Endometrium (tissue), 2 donors: ENCODE measurements around the gene ALG12.

Experiments
- FAIRE-seq: peaks from 2 replicates; lab custom pipeline; 2012; peaks lifted over from hg19 to GRCh38; lab: Jason Lieb, UNC
- donor health status: control.
- donor health status: control.

Gene ALG12

DNA sequence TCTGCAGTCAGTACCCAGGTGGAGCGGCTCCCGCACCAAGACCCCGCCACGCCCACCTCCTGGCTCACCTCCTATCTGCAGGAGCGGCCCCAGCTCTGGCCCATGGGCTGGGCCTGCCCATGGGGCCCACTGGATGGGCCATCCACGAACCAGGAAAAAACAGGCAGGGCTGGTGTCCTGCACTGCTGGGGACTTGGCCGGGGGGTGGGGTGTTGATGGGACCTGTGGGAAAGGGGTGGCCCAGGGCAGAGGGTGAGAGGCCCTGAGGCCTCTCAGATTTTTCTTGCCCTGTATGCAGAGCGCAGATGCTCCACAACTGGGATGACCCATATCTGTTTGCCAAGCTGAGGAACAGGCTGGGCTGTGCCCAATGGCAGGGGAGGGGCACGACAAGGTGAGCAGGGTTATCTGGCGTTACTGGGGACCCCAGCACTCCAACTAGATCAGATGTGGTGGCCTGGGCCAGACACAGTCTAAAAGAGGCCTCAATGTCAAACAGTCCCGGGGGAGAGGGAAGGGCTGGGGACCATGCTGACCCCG, 39.7 kb upstream of the ALG12 start:
- FAIRE-seq, result no peak

- FAIRE-seq, result no peak
These were observed 38.9 kb upstream of the ALG12 start for GRCh38 chr22:49956914-49957825.

DNA sequence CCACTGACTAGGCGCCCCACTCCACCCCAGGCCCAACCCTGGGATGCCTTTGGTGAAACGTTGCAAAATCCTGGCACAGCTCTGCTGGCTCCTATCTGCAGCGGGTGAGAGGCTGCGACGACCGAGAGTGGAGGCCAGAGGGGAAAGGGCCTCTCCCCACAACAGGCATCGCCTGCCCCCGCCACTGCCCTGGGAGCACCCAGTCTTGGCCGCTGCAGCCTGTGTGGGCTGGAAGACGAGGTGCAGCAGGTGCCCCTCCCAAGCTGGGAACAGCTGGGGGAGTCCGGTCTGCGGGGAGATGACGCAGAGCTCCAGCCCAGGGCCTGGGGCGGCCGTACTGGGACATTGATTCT, 38.2 kb upstream of the ALG12 start:
- no peak for FAIRE-seq

DNA sequence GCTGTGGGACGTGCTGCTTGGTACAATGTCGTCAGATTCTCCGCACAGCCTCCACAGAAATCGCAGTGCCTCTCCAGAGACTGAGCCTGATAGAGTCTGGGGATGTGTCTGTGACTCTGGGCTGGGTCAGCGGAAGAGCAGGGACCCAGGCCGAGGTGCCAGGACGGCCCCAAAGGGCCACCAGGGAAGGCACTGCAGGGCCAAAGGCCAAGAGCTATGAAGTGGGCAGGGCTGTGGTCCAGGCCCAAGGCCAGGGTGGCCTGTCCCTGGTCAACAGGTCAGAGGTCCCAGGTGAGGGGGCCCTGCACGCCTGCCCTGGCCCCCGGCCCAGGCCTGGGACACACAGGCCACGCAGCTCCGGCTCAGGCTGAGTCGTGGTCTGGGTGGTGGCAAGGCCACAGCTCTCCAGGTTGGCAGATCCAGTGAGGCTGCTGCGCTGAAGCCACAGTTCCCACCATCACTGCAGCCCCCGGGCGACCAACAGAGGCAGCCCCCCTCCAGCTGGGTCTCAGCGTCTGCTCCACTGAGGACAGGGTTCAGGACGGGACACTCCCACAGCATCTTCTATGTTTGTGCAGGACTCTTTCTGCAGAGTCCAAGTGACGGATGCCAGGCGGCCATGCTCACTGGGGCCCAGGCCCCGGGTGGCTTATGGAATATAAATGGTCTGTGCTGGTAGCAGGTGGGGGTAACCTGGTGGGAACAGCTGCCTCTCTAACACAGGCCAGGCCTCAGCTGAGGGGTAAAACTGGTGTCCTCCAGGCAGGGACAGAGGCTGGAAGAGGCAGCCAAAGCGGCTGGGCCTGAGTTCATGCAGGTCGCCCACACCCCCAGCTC, 37.6 kb upstream of the ALG12 start:
- no peak for FAIRE-seq

DNA sequence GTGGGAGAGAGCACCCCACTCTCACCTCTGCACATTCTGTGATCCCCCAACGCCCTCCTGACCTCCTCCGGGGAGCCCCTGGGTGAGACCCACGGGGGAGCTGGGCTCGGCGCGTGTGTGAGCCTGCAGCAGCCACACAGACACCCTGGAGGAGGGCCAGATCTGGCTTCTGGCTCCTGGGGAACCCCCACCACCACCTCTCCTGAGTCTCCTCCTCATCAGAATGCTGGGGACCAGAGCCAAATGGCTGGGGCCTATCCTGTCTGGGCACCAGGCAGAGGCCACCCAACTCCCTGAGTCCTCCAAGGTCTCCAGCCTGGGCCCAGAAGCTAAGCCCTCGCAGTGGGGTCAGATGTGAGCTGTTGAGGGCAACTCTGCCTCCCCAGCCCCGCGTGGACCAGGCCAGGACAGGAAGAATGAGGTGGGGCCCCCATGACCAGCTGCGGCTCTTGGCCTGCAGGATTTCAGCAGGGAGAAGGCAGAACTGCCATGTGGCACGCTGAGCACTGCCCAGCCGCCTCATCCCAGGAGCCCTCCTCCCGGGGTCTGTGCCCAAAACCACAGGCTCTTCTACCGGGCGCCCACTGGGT, 36.8 kb upstream of the ALG12 start:
- FAIRE-seq, result no peak

GRCh38 chr22:49954354-49954753, 36.1 kb upstream of the ALG12 start:
- no peak for FAIRE-seq

GRCh38 chr22:49953680-49954344, 35.6 kb upstream of the ALG12 start:
- no peak for FAIRE-seq

GRCh38 chr22:49953027-49953679, 34.9 kb upstream of the ALG12 start:
- no peak for FAIRE-seq

DNA sequence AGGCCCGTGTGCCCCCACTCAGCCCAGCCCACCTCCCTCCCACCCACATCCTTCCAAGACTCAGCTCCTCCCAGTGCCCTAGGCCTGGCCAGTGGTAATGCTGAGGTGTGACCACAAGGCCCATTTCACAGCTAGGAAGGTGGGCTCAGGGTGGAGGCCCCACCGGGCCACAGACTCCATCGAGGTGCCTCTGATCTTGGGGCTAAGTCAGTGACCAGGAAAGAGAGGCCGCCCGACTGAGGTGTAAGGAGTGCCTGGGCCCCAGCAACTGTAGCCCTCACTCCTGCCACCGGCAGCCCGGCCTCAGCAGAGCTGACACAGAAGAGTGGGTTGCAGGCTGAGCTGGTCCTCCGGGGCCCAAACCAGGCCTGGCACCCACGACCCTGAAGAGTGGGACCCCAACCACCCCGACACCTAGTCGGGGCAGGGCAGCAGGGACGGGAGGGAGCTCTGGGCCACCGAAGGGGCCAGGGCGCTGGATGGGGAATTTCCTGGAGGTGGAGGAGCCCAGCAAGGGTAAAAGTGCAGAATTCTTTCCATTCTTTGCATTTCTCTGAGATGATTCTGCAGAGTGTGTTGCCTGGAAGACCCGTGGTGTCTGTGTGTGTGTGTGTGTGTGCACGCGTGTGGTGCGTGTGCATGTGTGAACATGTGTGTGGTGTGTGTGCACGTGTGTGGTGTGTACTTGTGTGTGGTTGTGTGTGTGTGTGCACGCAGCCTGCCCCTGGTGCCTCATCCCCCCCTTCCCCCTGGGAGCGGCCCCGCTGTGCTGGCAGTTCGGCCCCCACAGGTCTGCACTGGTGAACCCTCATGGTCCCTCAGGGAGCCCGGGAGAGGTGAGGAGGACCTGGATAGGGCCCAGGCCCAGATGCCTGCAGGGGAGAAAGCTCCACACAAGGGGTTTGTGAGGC, 34.0 kb upstream of the ALG12 start:
- FAIRE-seq, result no peak

DNA sequence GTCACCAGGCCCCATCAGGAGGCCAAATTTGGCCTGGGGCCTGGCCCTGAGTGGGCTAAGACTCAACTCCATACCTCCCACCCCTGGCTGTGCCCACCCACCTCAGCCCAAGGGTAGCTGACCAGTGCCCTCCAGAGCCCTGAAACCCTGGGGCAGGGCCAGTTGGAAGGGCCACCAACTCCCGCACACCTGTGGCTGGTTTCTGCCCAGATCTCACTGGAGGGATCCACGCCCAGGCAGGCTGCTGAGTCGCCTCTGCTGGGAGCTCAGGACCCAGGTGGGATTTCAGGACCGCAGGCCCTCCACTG, 33.4 kb upstream of the ALG12 start:
- FAIRE-seq, result no peak

- FAIRE-seq, result no peak
These were observed 32.9 kb upstream of the ALG12 start for GRCh38 chr22:49951000-49951677.

- FAIRE-seq, result no peak
These were observed 32.3 kb upstream of the ALG12 start for GRCh38 chr22:49950396-49950994.

DNA sequence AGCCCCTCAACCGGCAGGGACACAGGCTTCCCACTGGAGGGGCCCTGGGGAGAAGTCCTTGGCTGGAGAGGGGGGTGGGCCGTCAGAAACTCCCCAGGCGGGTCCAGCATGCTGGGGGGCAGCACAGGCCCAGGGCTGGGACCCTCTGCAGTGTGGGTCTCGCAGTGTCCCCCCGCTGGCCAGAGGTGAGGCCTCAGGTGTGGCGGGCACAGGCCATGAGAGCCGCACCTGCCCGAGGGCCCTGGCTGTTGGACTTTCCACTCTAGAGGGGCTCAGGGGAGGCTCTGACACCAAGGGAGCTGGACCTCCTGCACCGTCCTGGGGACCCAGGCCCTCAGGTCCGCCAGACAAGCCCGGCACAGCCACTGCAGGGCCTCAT, 31.7 kb upstream of the ALG12 start:
- no peak for FAIRE-seq

DNA sequence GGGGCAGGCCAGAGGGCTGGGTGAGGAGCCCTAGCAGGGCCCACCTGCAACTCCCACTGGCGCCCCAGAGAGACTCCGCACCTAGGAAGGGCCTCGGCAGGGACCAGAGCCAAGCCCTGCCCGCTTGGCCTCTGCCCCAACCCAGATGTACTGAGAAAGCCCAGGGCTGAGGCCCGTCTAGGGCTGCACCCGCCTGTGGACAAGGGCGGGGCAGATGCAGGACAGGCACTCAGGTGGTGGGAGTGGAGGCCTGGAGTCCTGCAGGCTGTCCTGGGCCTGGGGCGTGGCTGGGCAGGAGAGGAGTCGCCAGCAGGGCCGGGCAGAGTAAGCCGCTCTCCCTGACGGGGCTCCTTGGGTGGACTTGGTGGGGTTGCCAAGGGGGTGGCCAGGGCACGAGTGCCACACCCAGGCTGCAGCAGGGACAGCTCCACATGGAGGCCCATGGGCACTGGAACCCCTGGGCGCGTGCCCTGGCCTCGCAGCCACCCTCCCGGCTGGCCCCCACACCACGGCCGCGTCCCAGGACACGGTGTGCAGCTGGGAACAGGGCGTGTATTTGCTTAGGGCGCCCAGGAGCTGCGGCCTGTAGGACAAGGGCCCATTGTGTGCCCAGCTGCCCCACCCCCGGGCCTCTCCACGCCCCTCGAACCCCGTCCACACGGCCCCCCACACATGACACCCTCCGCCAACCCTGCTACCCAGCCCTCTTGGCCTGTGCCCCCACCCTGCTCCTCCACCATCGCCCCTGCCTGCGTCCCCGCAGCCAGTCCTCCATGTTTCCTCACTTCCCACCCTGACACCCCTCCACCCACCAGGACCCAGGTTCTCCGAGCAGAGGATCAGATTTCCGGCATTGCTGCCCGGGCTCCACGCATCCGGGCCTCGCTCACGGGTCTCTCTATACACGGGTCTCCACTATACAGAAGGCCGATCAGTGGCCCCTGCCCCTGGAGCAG, 31.0 kb upstream of the ALG12 start:
- FAIRE-seq, result no peak

DNA sequence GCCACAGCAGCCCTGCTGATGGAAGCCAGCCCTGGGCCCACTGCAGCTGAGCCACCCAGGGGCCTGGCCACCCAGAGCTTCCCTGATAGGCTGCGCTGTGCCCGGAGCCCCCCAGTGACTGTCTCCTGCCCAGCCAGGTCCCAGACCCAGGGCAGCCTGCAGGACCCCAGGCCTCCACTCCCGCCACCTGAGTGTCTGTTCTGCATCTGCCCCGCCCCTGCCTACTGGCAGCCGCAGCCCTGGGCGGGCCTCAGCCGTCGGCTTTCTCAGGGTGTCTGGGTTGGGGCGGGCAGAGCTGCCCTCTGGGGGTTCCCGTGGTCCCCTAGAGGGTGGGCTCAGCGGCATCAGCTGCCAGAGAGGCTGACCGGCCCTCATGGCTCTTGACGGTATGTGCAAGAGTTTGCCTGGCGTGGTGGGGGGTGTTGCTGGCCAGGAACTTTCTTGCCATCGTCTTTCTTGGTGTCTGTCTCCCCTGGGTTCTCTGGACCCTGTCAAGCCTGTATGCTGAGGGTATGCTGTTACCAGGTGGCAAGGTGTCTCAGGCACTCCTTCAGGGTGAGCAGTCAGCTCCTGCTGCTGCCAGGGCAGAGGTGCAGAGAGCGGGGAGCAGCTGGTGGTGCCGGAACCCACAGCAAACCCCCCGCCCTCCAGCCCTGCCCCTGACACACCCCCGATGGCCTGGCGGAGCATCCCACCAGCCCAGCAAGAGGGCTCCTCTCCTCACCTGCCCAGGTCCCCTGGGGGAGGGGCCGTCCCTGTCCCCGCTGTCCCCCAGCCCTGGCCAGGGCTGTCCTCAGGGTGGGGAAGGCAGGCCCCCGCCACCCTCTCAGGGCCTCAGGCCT, 30.1 kb upstream of the ALG12 start:
- FAIRE-seq, result no peak

- no peak for FAIRE-seq
These were observed 29.0 kb upstream of the ALG12 start for GRCh38 chr22:49947296-49947622.

- FAIRE-seq, result no peak
These were observed 28.5 kb upstream of the ALG12 start for GRCh38 chr22:49946612-49947295.
